Activated naive CD8-positive, alpha-beta T cell treated with anti-CD3 and anti-CD28 coated beads, Interleukin-2, amount 10 ng/mL, durations not matched to agents 7 days and 5 days (primary cell): Measurements from ENCODE around the gene SLC44A2. TPM values are rescaled to one million over a fixed set of nuclear protein-coding genes. Genes with fewer than 3 reads are reported as not detected.

Experiments used
- ATAC-seq: fragments of 150-1000 bp; cut with Tn5 transposase; one replicate; pipeline ENCODE4 v1.10.0; 2021; ENCODE audit warnings: low read depth, moderate library complexity
- POLR2A ChIA-PET: fragments of 350-600 bp; sonication (Branson Sonifier 250); formaldehyde crosslinking; loops from one replicate; lab custom pipeline; 2021; ENCODE audit warnings: antibody characterized with exemption; lab: Charles Lee
- DNase-seq: peaks from one replicate; pipeline ENCODE4 v3.0.0; 2021
- H3K27ac Mint-ChIP-seq: one replicate; pipeline ENCODE4 v1.8.0; 2022; ENCODE audit warnings: mild to moderate bottlenecking, mixed read lengths
- H3K27me3 Mint-ChIP-seq: one replicate; pipeline ENCODE4 v1.8.0; 2022; ENCODE audit warnings: mild to moderate bottlenecking, moderate library complexity, mixed read lengths
- H3K36me3 Mint-ChIP-seq: one replicate; pipeline ENCODE4 v1.8.0; 2021; ENCODE audit warnings: mild to moderate bottlenecking, mixed read lengths
- H3K4me1 Mint-ChIP-seq: one replicate; pipeline ENCODE4 v1.8.0; 2021; ENCODE audit warnings: mixed read lengths
- H3K4me3 Mint-ChIP-seq: one replicate; pipeline ENCODE4 v1.8.0; 2022; ENCODE audit warnings: mild to moderate bottlenecking, moderate library complexity, mixed read lengths
- H3K9me3 Mint-ChIP-seq: one replicate; pipeline ENCODE4 v1.8.0; 2021; ENCODE audit warnings: mixed read lengths
- total RNA-seq, 2 experiments: library from RNA; stranded (reverse); gene quantifications; one replicate each; pipeline ENCODE4 v1.2.3, GENCODE V29; 2021

SLC44A2 gene
- total RNA-seq, 2 experiments from 2014 or later: 155 to 156 TPM

GRCh38 chr19:10624585-10624984 lies 768 bp upstream of the SLC44A2 start:
- POLR2A ChIA-PET: interaction anchor here (1.5 to 1.6 kb wide), 2 partner anchors 20 to 21 kb away, joined by 4 to 5 read pairs; no protein-coding TSS in a partner anchor
- peak overlapping the region; percentile 89 for H3K27ac Mint-ChIP-seq
- peaks cover 23% of the 10 kb centered on the region for H3K4me1 Mint-ChIP-seq
- ATAC-seq (peak; percentile 93), DNase-seq (peak; percentile 43)
- peak overlapping the region; percentile 71 for H3K4me3 Mint-ChIP-seq
- H3K27me3 Mint-ChIP-seq: no peaks in the 10 kb centered on the region
- H3K36me3 Mint-ChIP-seq: peaks cover 9% of the 10 kb centered on the region
- H3K9me3 Mint-ChIP-seq: no peaks in the 10 kb centered on the region

- DNase-seq: no peak
Observed at GRCh38 chr19:10625762-10626138, 397 bp downstream of the SLC44A2 start.

GRCh38 chr19:10631874-10632273 lies 6.5 kb downstream of the SLC44A2 start:
- POLR2A ChIA-PET: no interaction called here
- Mint-ChIP-seq H3K4me1 (peaks cover 7% of the 10 kb centered on the region), H3K9me3 (no peaks in the 10 kb centered on the region), H3K27me3 (no peaks in the 10 kb centered on the region), H3K4me3 (no peak overlapping the region), H3K36me3 (peaks cover 25% of the 10 kb centered on the region), H3K27ac (no peak overlapping the region)
- ATAC-seq (no peak), DNase-seq (no peak)

More at GRCh38 chr19:10625762-10626138, 397 bp downstream of the SLC44A2 start:
- no peak for ATAC-seq
- H3K9me3 Mint-ChIP-seq: no peaks in the 10 kb centered on the region
- no peaks in the 10 kb centered on the region for H3K27me3 Mint-ChIP-seq
- H3K27ac Mint-ChIP-seq: peak overlapping the region; percentile 38
- H3K4me3 Mint-ChIP-seq: peak overlapping the region; percentile 47
- H3K36me3 Mint-ChIP-seq: peaks cover 9% of the 10 kb centered on the region
- POLR2A ChIA-PET: interaction anchor here (1.5 kb wide), 1 partner anchor 22 kb away, joined by 5 read pairs; no protein-coding TSS in a partner anchor
- H3K4me1 Mint-ChIP-seq: peaks cover 20% of the 10 kb centered on the region

- H3K27ac Mint-ChIP-seq: no peak overlapping the region
- ATAC-seq (no peak), DNase-seq (no peak)
- no peaks in the 10 kb centered on the region for H3K27me3 Mint-ChIP-seq
- peaks cover 14% of the 10 kb centered on the region for H3K4me1 Mint-ChIP-seq
- no peaks in the 10 kb centered on the region for H3K9me3 Mint-ChIP-seq
- H3K36me3 Mint-ChIP-seq: peaks cover 31% of the 10 kb centered on the region
- POLR2A ChIA-PET: interaction anchor here (0.6 kb wide), 1 partner anchor 107 kb away, joined by 6 read pairs; no protein-coding TSS in a partner anchor
- no peak overlapping the region for H3K4me3 Mint-ChIP-seq
Observed at GRCh38 chr19:10634430-10634829, 9.1 kb downstream of the SLC44A2 start.

GRCh38 chr19:10634963-10635362 lies 9.6 kb downstream of the SLC44A2 start:
- POLR2A ChIA-PET: interaction anchor here (0.6 to 0.7 kb wide), 2 partner anchors 298 to 486 kb away, joined by 4 to 5 read pairs; no protein-coding TSS in a partner anchor
- ATAC-seq (no peak), DNase-seq (no peak)
- Mint-ChIP-seq H3K27me3 (no peaks in the 10 kb centered on the region), H3K27ac (no peak overlapping the region), H3K4me3 (no peak overlapping the region), H3K36me3 (peaks cover 31% of the 10 kb centered on the region), H3K4me1 (peaks cover 14% of the 10 kb centered on the region), H3K9me3 (no peaks in the 10 kb centered on the region)

- POLR2A ChIA-PET: no interaction called here
- Mint-ChIP-seq H3K36me3 (peaks cover 30% of the 10 kb centered on the region), H3K27me3 (no peaks in the 10 kb centered on the region), H3K9me3 (no peaks in the 10 kb centered on the region), H3K4me1 (peaks cover 14% of the 10 kb centered on the region), H3K27ac (no peak overlapping the region), H3K4me3 (no peak overlapping the region)
- ATAC-seq (no peak), DNase-seq (no peak)
Observed at GRCh38 chr19:10636304-10636972, 11.1 kb downstream of the SLC44A2 start.

- H3K36me3 Mint-ChIP-seq: peaks cover 24% of the 10 kb centered on the region
- no peaks in the 10 kb centered on the region for H3K27me3 Mint-ChIP-seq
- H3K9me3 Mint-ChIP-seq: no peaks in the 10 kb centered on the region
- H3K4me3 Mint-ChIP-seq: no peak overlapping the region
- DNase-seq: no peak
- ATAC-seq: no peak
- H3K4me1 Mint-ChIP-seq: peaks cover 14% of the 10 kb centered on the region
- POLR2A ChIA-PET: interaction anchor here (0.6 kb wide), 1 partner anchor 22 kb away, joined by 4 read pairs; no protein-coding TSS in a partner anchor
- peak overlapping the region; percentile 47 for H3K27ac Mint-ChIP-seq
Observed at GRCh38 chr19:10637894-10638293, 12.5 kb downstream of the SLC44A2 start.

GRCh38 chr19:10639836-10640235 lies 14.5 kb downstream of the SLC44A2 start:
- Mint-ChIP-seq H3K4me1 (peaks cover 22% of the 10 kb centered on the region), H3K27ac (no peak overlapping the region), H3K36me3 (peaks cover 21% of the 10 kb centered on the region), H3K4me3 (no peak overlapping the region), H3K9me3 (no peaks in the 10 kb centered on the region), H3K27me3 (no peaks in the 10 kb centered on the region)
- DNase-seq (no peak), ATAC-seq (no peak)
- POLR2A ChIA-PET: no interaction called here

- no peaks in the 10 kb centered on the region for H3K27me3 Mint-ChIP-seq
- ATAC-seq (no peak), DNase-seq (no peak)
- H3K4me1 Mint-ChIP-seq: peaks cover 22% of the 10 kb centered on the region
- H3K9me3 Mint-ChIP-seq: no peaks in the 10 kb centered on the region
- no peak overlapping the region for H3K4me3 Mint-ChIP-seq
- POLR2A ChIA-PET: no interaction called here
- no peak overlapping the region for H3K27ac Mint-ChIP-seq
- H3K36me3 Mint-ChIP-seq: peaks cover 21% of the 10 kb centered on the region
Observed at GRCh38 chr19:10640361-10640760, 15.0 kb downstream of the SLC44A2 start.

GRCh38 chr19:10641248-10641647 lies 15.9 kb downstream of the SLC44A2 start:
- POLR2A ChIA-PET: interaction anchor here (0.6 kb wide), 2 partner anchors 8 to 153 kb away, joined by 3 read pairs; no protein-coding TSS in a partner anchor
- Mint-ChIP-seq H3K4me1 (peaks cover 19% of the 10 kb centered on the region), H3K36me3 (peaks cover 17% of the 10 kb centered on the region), H3K27me3 (no peaks in the 10 kb centered on the region), H3K4me3 (no peak overlapping the region), H3K27ac (no peak overlapping the region), H3K9me3 (no peaks in the 10 kb centered on the region)
- no peak for ATAC-seq
- no peak for DNase-seq

GRCh38 chr19:10642473-10643171 lies 17.3 kb downstream of the SLC44A2 start:
- no peaks in the 10 kb centered on the region for H3K27me3 Mint-ChIP-seq
- POLR2A ChIA-PET: interaction anchor here (1.1 to 2.9 kb wide), 2 partner anchors 39 kb away, joined by 4 to 20 read pairs; no protein-coding TSS in a partner anchor
- no peak overlapping the region for H3K4me3 Mint-ChIP-seq
- no peak for DNase-seq
- peaks cover 16% of the 10 kb centered on the region for H3K4me1 Mint-ChIP-seq
- H3K36me3 Mint-ChIP-seq: peaks cover 10% of the 10 kb centered on the region
- no peak for ATAC-seq
- no peak overlapping the region for H3K27ac Mint-ChIP-seq
- H3K9me3 Mint-ChIP-seq: no peaks in the 10 kb centered on the region

GRCh38 chr19:10643172-10643967 lies 18.0 kb downstream of the SLC44A2 start:
- Mint-ChIP-seq H3K9me3 (no peaks in the 10 kb centered on the region), H3K4me1 (peaks cover 12% of the 10 kb centered on the region), H3K27ac (peak overlapping the region; percentile 76), H3K4me3 (no peak overlapping the region), H3K36me3 (peaks cover 4% of the 10 kb centered on the region), H3K27me3 (no peaks in the 10 kb centered on the region)
- DNase-seq (no peak), ATAC-seq (no peak)
- POLR2A ChIA-PET: interaction anchor here (1.1 to 2.9 kb wide), 4 partner anchors 10 to 62 kb away, joined by 6 to 33 read pairs (median 14); no protein-coding TSS in a partner anchor

GRCh38 chr19:10643968-10644259 lies 18.6 kb downstream of the SLC44A2 start:
- peaks cover 4% of the 10 kb centered on the region for H3K36me3 Mint-ChIP-seq
- peak overlapping the region; percentile 40 for H3K27ac Mint-ChIP-seq

More at GRCh38 chr19:10643968-10644259, 18.6 kb downstream of the SLC44A2 start:
- Mint-ChIP-seq H3K9me3 (no peaks in the 10 kb centered on the region), H3K4me3 (no peak overlapping the region), H3K27me3 (no peaks in the 10 kb centered on the region), H3K4me1 (peaks cover 13% of the 10 kb centered on the region)
- ATAC-seq (no peak), DNase-seq (no peak)
- POLR2A ChIA-PET: interaction anchor here (0.7 to 2.9 kb wide), 7 partner anchors 9 to 75 kb away, joined by 3 to 33 read pairs (median 6); partner anchors contain the start of gene CDKN2D
